ENCODE measurements around the gene MLLT6.

GRCh38 chr17:38728290-38728831, 23.3 kb downstream of the MLLT6 start:
- TF ChIP-seq CTCF (IDR thresholded peaks at IDR 0.05 in 8 of 11, conservative IDR thresholded peaks at IDR 0.05 in 3 of 11) (no peak), POLR2A (IDR thresholded peaks at IDR 0.05) (no peak)
